Measurements from ENCODE around the gene SPHKAP. TPM values are rescaled to one million over a fixed set of nuclear protein-coding genes. Genes with fewer than 3 reads are reported as not detected.

SPHKAP gene
- total and polyA plus RNA-seq, 2 donors (not counting 1 experiment from before 2014, with no cell fraction given) = not detected

DNA sequence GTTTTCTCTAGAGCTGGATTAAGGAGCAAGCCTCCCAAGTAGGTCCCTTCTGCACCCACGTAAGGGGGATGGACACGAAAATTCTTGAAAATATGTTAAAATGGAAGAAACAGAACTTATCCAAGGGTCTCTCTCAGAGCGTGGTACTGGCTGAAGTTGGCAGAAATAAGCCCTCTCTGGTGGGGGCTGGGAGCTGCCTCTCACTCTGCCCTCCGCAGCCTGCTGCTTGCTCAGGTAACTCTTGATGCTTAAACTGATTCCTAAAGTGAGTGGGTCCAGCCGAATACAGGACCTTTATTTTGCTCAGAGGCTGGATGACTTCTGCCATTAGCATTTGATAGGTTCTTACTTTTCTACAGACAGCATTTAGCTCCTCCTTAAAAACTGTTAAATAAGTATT lies 78.1 kb downstream of the SPHKAP start:
- H4K20me1 ChIP-seq (ENCODE audit: control insufficient read depth, extremely low read depth, insufficient read depth, low read length) = no peaks in the 10 kb centered on the region
- no peak overlapping the region for H3K9ac ChIP-seq (ENCODE audit: insufficient read depth, low read length)
- H3K79me2 ChIP-seq (ENCODE audit: control insufficient read depth, insufficient read depth, low read length) = no peaks in the 10 kb centered on the region
- H3K9me3 ChIP-seq (ENCODE audit: control insufficient read depth, insufficient read depth, low read depth, low read length) = no peaks in the 10 kb centered on the region
- no peaks in the 10 kb centered on the region for H3K36me3 ChIP-seq (ENCODE audit: control insufficient read depth, insufficient read depth, low read length)
- no peak overlapping the region for H2AFZ ChIP-seq (ENCODE audit: low read length)
- TF ChIP-seq EZH2 (IDR thresholded peaks at IDR 0.05; ENCODE audit: low read length, missing control alignments) = no peak
- TF ChIP-seq CTCF (conservative IDR thresholded peaks at IDR 0.05 in 1 of 2, IDR thresholded peaks at IDR 0.05 in 1 of 2; ENCODE audit: low read depth in 1 of 2, low read length in 2 of 2) = no peak
- H3K4me2 ChIP-seq (ENCODE audit: extremely low read depth, insufficient read depth, low read length) = no peak overlapping the region
- no peaks in the 10 kb centered on the region for H3K27me3 ChIP-seq (ENCODE audit: control insufficient read depth, insufficient read depth, low read length)
- no peak for DNase-seq (ENCODE audit: low read depth in 2 of 2)
- no peaks in the 10 kb centered on the region for H3K4me1 ChIP-seq (ENCODE audit: control insufficient read depth, extremely low read depth, insufficient read depth, low read length)
- H3K4me3 ChIP-seq (replicated peaks in 1 of 4; ENCODE audit: control extremely low read depth in 1 of 4, insufficient read depth in 1 of 4, low read depth in 3 of 4, low read length in 4 of 4) = no peak overlapping the region
- H3K27ac ChIP-seq (ENCODE audit: insufficient read depth, low read length) = no peak overlapping the region

DNA sequence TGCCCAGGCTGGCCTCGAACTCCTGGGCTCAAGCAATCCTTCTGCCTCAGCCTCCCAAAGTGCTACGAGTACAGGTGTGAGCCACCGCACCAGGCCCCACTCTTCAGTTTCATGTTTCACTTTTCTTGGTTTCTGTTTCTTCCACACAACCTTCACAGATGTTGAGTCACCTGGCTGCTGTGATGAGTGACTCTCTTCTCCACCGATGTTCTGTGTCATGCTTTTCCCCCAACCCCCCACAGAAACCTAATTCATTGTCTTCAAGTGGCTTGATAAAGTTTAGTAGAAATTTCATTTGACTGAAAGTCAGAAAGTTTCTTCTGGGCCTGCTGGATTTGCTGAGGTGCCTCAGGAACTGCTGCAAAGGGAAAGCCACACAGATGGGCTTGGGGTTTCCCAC lies 78.5 kb downstream of the SPHKAP start:
- no peak overlapping the region for H2AFZ ChIP-seq (ENCODE audit: low read length)
- H3K36me3 ChIP-seq (ENCODE audit: control insufficient read depth, insufficient read depth, low read length) = no peaks in the 10 kb centered on the region
- H4K20me1 ChIP-seq (ENCODE audit: control insufficient read depth, extremely low read depth, insufficient read depth, low read length) = no peaks in the 10 kb centered on the region
- no peaks in the 10 kb centered on the region for H3K9me3 ChIP-seq (ENCODE audit: control insufficient read depth, insufficient read depth, low read depth, low read length)
- H3K27ac ChIP-seq (ENCODE audit: insufficient read depth, low read length) = no peak overlapping the region
- H3K4me3 ChIP-seq (replicated peaks in 1 of 4; ENCODE audit: control extremely low read depth in 1 of 4, insufficient read depth in 1 of 4, low read depth in 3 of 4, low read length in 4 of 4) = no peak overlapping the region
- TF ChIP-seq CTCF (conservative IDR thresholded peaks at IDR 0.05 in 1 of 2, IDR thresholded peaks at IDR 0.05 in 1 of 2; ENCODE audit: low read depth in 1 of 2, low read length in 2 of 2) (no peak), EZH2 (IDR thresholded peaks at IDR 0.05; ENCODE audit: low read length, missing control alignments) (no peak)
- no peak overlapping the region for H3K9ac ChIP-seq (ENCODE audit: insufficient read depth, low read length)
- H3K79me2 ChIP-seq (ENCODE audit: control insufficient read depth, insufficient read depth, low read length) = no peaks in the 10 kb centered on the region
- no peak for DNase-seq (ENCODE audit: low read depth in 2 of 2)
- H3K4me2 ChIP-seq (ENCODE audit: extremely low read depth, insufficient read depth, low read length) = no peak overlapping the region
- no peaks in the 10 kb centered on the region for H3K27me3 ChIP-seq (ENCODE audit: control insufficient read depth, insufficient read depth, low read length)
- H3K4me1 ChIP-seq (ENCODE audit: control insufficient read depth, extremely low read depth, insufficient read depth, low read length) = no peaks in the 10 kb centered on the region

GRCh38 chr2:228094377-228094921 lies 87.0 kb downstream of the SPHKAP start:
- Histone ChIP-seq H3K36me3 (ENCODE audit: control insufficient read depth, insufficient read depth, low read length) (no peaks in the 10 kb centered on the region), H3K4me2 (ENCODE audit: extremely low read depth, insufficient read depth, low read length) (no peak overlapping the region), H3K4me3 (replicated peaks in 1 of 4; ENCODE audit: control extremely low read depth in 1 of 4, insufficient read depth in 1 of 4, low read depth in 3 of 4, low read length in 4 of 4) (no peak overlapping the region), H3K27me3 (ENCODE audit: control insufficient read depth, insufficient read depth, low read length) (no peaks in the 10 kb centered on the region), H3K79me2 (ENCODE audit: control insufficient read depth, insufficient read depth, low read length) (no peaks in the 10 kb centered on the region), H3K27ac (ENCODE audit: insufficient read depth, low read length) (no peak overlapping the region), H3K9ac (ENCODE audit: insufficient read depth, low read length) (no peak overlapping the region), H4K20me1 (ENCODE audit: control insufficient read depth, extremely low read depth, insufficient read depth, low read length) (no peaks in the 10 kb centered on the region), H3K4me1 (ENCODE audit: control insufficient read depth, extremely low read depth, insufficient read depth, low read length) (no peaks in the 10 kb centered on the region), H3K9me3 (ENCODE audit: control insufficient read depth, insufficient read depth, low read depth, low read length) (no peaks in the 10 kb centered on the region), H2AFZ (ENCODE audit: low read length) (no peak overlapping the region)
- DNase-seq (ENCODE audit: low read depth in 2 of 2) = peak in 1 of 2 donors; percentile 25
- TF ChIP-seq CTCF (conservative IDR thresholded peaks at IDR 0.05 in 1 of 2, IDR thresholded peaks at IDR 0.05 in 1 of 2; ENCODE audit: low read depth in 1 of 2, low read length in 2 of 2) = no peak
